ENCODE data around the gene PRKCD.

PRKCD gene

DNA sequence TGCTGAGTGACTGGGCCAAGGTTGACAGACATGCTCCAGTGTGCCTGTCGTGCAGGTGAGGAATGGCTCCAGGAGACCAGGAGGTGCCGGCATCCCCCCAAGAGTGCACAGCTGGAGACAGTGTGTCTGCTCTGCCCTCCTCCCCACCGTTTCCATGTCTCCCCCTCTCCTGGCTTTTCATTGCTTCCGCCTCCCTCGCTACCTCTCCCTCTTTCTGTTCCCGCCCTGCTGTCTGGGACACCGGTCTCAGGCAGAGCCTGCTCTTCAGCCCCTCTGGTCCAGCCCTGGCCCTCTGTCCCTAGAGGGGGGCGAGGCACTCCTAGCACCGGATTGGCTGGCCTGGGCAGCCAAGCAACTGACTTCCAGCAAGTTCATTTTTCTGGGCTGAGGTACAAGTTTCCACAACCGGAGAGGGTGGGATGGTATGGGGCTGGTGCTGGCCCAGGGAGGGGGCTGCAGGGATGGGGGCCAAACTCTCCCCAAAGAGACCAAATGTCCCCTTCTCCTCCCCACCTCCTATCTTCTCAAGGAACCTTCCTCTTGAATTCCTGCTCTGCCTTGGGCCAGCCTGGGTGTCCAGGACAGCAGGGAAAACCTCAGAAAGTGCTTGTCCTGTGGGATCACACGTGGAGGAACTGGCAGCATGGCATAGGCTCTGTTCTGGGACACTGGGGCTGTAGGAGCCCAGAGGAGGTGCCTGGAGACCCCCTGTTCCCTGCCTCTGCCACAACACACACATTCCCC, 32.6 kb downstream of the PRKCD start:
- no peak for DNase-seq

DNA sequence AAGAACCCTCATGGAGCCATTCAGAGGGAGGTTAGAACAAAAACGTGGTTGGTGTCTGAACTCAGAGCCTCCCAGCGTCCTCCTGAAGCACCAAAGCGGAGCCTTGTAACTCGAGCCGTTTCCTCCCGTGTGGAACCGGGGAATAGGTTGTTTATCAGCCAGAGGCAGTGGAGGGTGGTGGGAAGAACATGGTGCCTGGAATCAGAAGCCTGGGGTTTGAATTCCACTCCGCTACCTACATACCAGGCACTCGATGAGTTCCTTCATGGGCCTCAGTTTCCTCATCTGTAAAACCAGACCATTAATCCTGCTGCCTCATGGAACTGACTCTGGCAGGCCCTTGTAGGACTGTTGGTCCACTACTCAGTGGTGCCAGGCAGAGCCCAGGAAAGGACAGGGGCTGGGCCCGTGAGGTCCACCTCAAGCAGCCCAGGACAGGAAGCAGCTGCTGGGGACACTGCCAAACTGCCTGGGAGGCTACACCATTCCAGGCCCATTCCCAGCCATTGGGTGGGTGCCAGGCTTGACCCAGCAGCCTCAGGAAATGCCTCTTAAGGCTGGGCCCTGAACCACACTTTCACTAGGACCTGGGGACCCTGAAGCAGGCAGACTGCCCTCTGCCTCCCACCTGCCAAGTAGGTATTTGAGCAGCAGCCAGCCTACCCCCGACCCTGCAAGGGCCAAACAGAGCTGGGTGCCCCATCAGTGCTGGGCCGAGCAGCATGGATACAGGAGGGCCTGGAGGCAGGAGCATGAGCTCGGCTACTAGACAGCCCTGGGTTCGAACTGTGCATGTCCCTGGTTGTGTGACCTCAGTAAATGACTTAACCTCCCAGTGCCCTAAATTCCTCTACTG, 33.4 kb downstream of the PRKCD start:
- DNase-seq = no peak

- no peak for DNase-seq
Measured at GRCh38 chr3:53195066-53195450, 34.0 kb downstream of the PRKCD start.

GRCh38 chr3:53195602-53196574, 34.9 kb downstream of the PRKCD start:
- no peak for DNase-seq

DNA sequence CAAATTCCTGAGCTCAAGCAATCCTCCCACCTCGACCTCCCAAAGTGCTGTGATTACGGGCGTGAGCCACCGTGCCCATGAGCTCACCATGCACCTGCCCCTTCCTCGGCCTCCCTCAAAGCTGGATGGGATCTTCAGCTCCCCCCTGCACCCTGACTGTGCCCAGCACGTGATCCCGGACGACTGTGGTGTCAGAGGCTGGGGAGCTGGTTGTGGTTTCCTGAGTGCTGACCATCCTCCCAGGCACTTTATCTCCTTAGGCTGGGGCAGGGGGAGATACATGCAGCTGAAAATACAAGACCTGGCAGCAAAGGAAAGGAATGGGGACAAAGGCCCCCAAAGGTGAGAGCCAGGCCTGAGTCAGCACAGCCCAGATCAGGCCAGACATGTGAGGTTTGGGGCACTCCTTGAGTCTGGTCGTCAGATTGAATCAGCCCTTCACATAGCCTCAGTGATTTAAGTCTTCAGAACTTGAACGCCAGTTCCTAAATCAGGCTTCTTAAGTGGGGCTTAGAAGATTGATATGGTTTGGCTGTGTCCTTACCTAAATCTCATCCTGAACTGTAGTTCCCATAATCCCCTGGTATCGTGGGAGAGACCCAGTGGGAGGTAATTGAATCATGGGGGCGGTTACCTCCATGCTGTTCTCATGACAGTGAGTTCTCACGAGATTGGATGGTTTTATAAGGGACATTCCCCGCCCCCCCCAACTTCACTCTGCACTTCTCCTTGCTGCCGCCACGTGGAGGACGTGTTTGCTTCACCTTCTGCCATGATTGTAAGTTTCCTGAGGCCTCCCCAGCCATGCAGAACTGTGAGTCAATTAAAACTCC, 35.8 kb downstream of the PRKCD start:
- DNase-seq = no peak

DNA sequence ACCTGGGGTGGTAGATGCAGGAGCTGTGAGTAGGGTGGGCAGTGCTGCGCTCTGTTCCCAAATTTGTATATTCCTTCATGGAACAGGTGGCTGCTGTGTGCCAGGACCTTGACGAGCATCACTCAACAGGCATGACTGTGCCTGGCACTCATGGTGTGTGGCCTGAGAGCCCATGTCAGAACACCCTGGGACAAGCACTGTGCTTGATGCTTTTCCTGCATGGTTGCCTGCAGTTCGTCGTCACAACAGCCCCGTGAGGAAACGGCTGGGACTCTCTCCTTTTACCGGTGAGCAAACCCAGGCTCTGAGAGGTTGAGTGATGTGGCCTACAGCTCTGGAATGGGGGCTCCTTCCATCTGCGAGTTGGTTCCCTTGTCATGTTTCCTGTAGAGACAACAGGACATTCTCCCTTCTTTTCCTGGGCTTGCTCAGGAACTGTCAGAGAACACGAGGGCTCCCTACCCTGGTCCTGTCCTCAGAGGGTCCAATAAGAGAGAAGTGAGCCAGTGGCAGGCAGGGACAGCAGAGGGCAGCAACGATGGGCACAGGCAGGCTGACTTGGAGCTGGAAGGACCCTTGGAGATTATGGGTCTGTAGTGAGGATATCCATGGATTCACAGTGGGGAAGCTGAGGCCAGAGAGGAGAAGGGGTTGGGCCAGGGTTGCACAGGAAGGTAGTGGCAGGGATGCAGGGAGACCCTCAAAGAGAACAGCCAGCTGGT, 37.4 kb downstream of the PRKCD start:
- no peak for DNase-seq

GRCh38 chr3:53198996-53199395, 38.0 kb downstream of the PRKCD start:
- DNase-seq = no peak

DNA sequence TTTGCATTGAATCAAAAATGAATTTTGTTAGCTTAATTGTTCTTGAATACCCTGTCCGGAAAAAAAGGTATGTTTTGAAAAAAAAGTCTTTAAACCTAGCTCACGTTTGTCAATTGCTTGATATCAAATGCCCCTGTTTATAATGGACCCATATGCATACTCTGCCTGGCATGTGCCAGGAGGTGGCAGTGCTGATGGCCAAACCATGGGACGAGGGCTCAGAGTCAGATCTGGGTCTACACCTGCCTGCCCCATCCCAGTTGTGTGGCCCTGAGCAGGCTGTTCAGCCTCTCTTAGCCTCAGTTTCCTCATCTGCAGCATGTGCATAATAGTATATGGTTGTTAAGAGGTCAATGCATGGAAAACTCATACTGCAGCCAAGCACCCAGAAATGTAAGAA, 38.8 kb downstream of the PRKCD start:
- DNase-seq = no peak

DNA sequence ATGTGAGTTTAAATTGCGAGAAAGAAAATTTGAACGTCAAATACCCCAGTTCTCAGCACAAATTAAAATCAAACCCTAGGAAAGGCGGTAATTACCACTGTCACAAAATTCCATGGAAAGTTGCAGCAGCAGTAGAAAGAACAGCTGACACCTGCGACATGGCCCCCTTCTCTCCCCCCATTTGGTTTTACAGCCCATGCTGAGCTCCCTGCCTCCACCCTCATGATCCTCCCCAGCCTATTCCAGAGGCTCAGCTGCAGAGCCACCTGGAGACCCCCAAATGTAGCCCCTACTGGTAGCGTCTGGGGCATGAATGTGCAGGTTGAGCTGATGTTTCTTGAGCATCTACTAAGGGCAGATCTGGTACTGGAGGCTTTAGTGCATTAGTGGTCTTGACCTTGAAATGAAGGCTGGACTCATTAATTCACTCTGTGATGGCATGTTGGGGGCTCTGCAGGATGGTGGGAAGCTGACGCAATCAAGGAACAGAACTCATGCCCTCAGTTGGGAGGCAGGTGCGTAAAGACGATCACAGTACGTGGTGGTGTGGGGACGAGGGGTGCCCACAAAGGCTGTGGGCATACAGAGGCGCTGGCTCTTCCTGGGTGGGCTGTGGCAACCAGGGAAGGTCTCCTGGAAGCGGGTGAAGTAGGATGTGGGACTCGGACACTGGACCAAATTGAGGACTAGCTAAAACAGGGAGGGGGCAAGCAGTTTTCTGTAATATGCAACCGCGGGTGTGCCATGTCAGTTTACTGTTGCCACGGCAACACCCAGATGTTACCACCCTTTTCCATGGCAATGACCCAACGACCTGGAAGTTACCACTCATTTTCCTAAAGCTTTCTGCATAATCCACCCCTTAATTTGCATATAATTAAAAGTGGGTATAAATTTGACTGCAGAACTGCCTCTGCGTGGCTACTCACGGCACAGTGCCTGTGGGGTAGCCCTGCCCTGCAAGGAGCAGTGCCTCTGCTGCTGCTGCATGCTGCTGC, 39.8 kb downstream of the PRKCD start:
- DNase-seq = no peak

DNA sequence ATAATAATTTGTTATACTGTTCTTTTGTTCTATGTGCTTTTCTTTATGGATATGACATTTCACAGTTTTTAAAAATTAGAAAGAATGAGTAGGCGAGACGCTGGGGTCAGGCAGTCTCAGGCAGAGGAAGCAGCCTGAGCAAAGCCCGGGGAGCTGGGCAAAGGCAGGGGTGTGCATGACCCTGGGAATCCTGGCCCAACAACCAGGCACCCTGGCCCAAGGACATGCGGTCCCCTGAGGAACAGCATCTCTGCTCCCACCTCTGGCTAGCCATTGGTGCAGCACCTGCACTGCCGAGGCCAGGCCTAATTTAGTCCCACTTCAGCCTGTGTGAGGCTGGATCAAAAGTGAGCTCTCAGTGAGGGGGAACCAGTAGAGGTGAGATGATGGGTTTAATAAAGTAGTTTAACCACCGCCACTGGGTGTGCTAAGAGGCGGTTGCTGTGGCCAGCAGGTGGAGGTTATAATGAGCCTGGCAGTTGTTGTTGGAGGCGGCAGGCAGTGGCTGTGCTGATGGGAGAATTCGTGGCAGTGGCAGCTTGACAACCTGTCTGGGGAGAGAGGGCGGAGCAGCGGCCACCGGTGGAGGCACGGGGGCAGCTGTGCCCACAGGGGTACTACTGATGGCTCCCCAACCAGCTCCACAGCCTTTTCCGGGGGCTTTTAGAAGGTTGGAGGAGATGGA, 41.5 kb downstream of the PRKCD start:
- no peak for DNase-seq

DNA sequence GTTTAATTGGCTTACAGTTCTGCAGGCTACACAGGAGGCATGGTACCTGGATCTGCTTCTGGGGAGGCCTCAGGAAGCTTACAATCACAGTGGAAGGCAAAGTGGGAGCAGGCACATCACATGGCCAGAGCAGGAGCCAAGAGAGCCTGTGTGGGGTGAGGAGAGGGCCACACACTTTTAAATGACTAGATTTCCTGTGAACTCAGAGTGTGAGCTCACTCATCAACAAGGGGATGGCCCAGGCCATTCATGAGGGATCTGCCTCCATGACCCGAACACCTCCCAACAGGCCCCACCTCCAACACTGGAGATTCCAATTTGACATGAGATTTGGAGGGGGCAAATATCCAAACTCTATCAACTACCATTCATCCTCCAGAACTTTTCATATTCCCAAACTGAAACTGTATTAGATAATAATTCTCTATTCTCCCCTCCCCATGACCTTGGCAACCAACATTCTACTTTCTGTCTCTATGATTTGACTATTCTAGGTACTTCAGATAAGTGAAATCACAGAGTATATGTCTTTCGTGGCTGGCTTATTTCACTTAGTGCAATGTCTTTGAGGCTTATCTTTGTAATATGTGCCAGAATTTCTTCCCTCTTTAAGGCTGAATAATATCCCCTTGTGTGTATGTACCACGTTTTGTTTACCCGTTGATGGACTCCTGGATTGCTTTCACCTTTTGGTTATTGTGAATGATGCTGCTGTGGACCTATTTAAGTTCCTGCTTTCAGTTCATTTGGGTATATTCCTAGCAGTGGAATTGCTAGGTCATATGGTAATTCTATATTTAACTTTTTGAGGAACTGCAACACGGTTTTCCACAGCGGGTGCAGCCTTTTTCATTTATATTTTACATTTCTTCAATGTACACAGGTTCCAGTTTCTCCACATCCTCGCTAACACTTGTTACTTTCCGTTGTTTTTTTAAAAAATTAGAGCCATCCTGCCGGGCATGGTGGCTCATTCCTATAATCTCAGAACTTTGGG, 51.0 kb downstream of the PRKCD start:
- DNase-seq = no peak

- no peak for DNase-seq
Measured at GRCh38 chr3:53213276-53213675, 52.3 kb downstream of the PRKCD start.

DNA sequence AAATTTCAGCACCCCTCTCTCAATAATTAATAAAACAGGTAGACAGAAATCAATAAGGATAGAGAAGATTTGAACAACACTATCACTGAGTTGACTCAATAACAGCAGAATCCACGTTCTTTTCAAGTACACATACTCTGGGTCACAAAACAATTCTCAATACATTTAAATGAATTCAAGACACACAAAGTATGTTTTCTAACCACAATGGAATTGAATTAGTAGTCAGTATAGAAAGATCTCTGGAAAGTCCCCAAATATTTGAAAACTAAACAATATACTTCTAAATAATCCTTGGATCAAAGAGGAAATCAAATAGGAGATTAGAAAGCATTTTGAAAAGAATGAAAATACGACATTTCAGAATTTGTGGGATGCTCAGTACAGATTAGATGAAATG, 54.8 kb downstream of the PRKCD start:
- no peak for DNase-seq

- DNase-seq = no peak
Measured at GRCh38 chr3:53216723-53217122, 55.7 kb downstream of the PRKCD start.

- DNase-seq = no peak
Measured at GRCh38 chr3:53217175-53217574, 56.2 kb downstream of the PRKCD start.

DNA sequence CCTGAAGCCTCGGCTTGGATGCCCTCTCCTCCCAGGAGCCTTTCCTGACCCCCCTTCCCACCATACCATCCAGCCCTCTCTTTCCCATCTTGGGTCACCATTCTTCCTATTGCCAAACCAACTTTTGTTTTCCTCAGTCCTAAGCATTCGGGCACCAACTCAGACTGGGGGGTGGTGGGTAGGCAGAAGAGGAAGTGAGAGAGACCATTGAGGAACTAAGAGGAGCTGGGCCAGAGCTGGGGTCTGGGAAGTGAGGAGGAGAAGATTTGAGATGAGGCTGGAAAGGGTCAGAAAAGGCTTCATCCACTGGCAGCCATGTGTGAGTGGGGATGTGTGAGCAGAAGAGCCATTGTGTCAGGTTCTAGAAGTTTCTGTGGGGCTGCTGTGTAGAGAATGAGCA, 57.1 kb downstream of the PRKCD start:
- DNase-seq = no peak

DNA sequence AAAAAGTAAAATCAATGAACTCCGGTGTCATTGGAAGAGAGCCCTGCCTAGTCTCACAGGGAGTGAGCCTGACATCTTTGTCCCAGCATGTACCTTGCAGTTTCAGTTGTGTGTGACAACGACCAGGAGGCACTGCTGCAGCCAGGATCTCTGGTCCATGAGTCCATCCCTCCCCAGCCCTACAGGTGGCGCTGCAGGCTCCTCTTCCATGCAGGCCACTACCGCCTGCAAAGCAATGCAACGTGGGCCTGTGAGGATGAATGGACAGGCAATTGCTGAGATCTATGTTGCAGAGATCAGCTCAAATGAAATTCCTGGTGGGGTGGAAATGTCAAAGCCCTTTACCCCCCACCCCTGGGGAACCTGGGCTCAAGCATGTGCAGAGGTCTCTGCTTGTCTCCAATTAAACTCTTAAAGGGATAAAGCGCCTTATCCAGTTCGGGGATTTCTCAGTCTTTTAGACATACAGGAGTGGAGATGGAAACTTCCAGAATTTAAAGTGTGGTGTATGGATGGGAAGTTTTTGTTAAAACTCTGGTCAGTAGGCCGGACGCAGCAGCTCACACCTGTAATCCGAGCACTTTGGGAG, 59.0 kb downstream of the PRKCD start:
- no peak for DNase-seq

DNA sequence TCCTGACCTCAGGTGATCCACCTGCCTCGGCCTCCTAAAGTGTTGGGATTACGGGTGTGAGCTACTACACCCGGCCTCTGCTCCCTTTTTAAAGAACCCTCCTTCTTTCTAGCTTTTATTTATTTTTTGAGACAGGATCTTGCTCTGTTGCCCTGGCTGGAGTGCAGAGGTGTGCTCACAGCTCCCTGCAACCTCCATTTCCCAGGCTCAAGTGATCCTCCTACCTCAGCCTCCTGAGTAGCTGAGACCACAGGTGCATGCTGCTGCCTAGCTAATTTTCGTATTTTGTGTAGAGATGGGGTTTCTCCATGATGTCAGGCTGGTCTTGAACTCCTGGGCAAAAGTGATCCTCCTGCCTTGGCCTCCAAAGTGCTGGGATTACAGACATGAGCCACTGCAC, 60.3 kb downstream of the PRKCD start:
- no peak for DNase-seq

All from NCI-H446 treated with DMSO at 0.1 percent for 48 hours (cell line).